Right lobe of liver (tissue), 6 donors: ENCODE data around the gene TRIM63. TPM values are rescaled to one million over a fixed set of nuclear protein-coding genes. Genes with fewer than 3 reads are reported as not detected.

Experiments
- ATAC-seq, 4 donors: fragments of 200-7000 bp; cut with Tn5 transposase; one replicate each; pipeline ENCODE4 v1.9.1; 2020; ENCODE audit warnings: mild to moderate bottlenecking in 4 of 4, moderate library complexity in 4 of 4
- DNase-seq, 3 donors: peaks; one replicate each; pipeline ENCODE4 v3.0.0-alpha.2; 2020
- H3K27ac ChIP-seq, 3 donors: fragments of 200-600 bp; one replicate each; pipeline ENCODE4 v1.8.0; 2022
- H3K27me3 ChIP-seq, 2 donors: fragments of 200-600 bp; one replicate each; pipeline ENCODE4 v1.8.0; 2022
- H3K36me3 ChIP-seq, 4 donors: fragments of 200-600 bp; sonication (generic) in 1 of 4; one replicate each; pipeline versions ENCODE4 v1.5.1 to v1.8.0; 2017 to 2022; ENCODE audit warnings: control low read depth in 1 of 4
- H3K4me1 ChIP-seq, 4 donors: fragments of 200-600 bp; sonication (generic) in 1 of 4; one replicate each; pipeline versions ENCODE4 v1.5.1 to v1.8.0; 2017 to 2022; ENCODE audit warnings: control low read depth in 1 of 4
- H3K4me3 ChIP-seq, 3 donors: fragments of 200-600 bp; one replicate each; pipeline ENCODE4 v1.8.0; 2022
- H3K9me3 ChIP-seq, 4 donors: fragments of 200-600 bp; sonication (generic) in 1 of 4; one replicate each; pipeline versions ENCODE4 v1.5.1 to v1.8.0; 2017 to 2022; ENCODE audit warnings: control low read depth in 1 of 4
- POLR2A ChIP-seq: fragments of 450-650 bp; IDR thresholded peaks from one replicate; pipeline ENCODE4 v1.6.1; 2017; ENCODE audit warnings: antibody characterized with exemption, mild to moderate bottlenecking
- WGBS: methylation state at CpG from one replicate; pipeline ENCODE4 v1.1.6; 2018; ENCODE audit warnings: low coverage, low lambda C conversion rate; ENCODE audit not compliant: insufficient coverage; ENCODE audit errors: missing lambda C conversion rate; 5-methylcytosine and 5-hydroxymethylcytosine counted together
- intact Hi-C, 2 donors: fragments of 100-400 bp; cut with DNase I; formaldehyde crosslinking; loops; one replicate each; pipeline versions ENCODE4 v1.11.2 to v1.14.1; 2022
- small RNA-seq, 2 experiments: library from RNA; depleted of rRNA; stranded (forward); fragments of <200 nt; gene quantifications; one replicate each; pipeline ENCODE3, GENCODE V24; 2016
- total RNA-seq, 6 experiments: library from RNA; depleted of rRNA in 2 of 6; stranded (reverse); fragments of >200 nt in 2 of 6; fragmentation: NEBNext Ultra II Directional in 3 of 6; extraction: Animal tissue kit (Norgen Biotek cat#: 25700) in 3 of 6; gene quantifications; one replicate each; pipeline versions ENCODE4 v1.1.0 to v1.2.4, GENCODE V29; 2016 to 2023
- TF ChIP-seq, protein P1 (sequence below), 4 donors: fragments of 200-600 bp in 3 of 4; fragments of 450-650 bp in 1 of 4; IDR thresholded peaks; one replicate each; pipeline versions ENCODE4 v1.5.1 to v1.8.0; 2016 to 2022; ENCODE audit warnings: antibody characterized with exemption in 4 of 4, mild to moderate bottlenecking in 2 of 4
- donor health status: DM: no; HTN: yes; CAD: no.
- donor health status: DM: no; HTN: no; CAD: no.
- donor health status: DM: no; HTN: no; CAD: no.
- donor health status: DM: no; HTN: yes; CAD: no.
- donor health status: DM: no; HTN: yes; CAD: no.

The TRIM63 gene
- total RNA-seq, 6 experiments from 2014 or later, result 0.18 to 3.5 (median 0.49) TPM; not detected in 3

GRCh38 chr1:26003756-26004155 is 63.7 kb downstream of the TRIM63 start:
- no peaks in the 10 kb centered on the region for H3K9me3 ChIP-seq
- no peak for TF ChIP-seq POLR2A
- TF ChIP-seq, protein P1, sequence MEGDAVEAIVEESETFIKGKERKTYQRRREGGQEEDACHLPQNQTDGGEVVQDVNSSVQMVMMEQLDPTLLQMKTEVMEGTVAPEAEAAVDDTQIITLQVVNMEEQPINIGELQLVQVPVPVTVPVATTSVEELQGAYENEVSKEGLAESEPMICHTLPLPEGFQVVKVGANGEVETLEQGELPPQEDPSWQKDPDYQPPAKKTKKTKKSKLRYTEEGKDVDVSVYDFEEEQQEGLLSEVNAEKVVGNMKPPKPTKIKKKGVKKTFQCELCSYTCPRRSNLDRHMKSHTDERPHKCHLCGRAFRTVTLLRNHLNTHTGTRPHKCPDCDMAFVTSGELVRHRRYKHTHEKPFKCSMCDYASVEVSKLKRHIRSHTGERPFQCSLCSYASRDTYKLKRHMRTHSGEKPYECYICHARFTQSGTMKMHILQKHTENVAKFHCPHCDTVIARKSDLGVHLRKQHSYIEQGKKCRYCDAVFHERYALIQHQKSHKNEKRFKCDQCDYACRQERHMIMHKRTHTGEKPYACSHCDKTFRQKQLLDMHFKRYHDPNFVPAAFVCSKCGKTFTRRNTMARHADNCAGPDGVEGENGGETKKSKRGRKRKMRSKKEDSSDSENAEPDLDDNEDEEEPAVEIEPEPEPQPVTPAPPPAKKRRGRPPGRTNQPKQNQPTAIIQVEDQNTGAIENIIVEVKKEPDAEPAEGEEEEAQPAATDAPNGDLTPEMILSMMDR (IDR thresholded peaks at IDR 0.05), result no peak
- no peaks in the 10 kb centered on the region for H3K36me3 ChIP-seq
- H3K4me3 ChIP-seq, result no peak overlapping the region
- no peak overlapping the region for H3K27ac ChIP-seq
- no peaks in the 10 kb centered on the region for H3K4me1 ChIP-seq
- intact Hi-C loops, result loop anchor here in 1 of 2 donors (5.0 kb wide), 1 partner anchor 106 kb away; no protein-coding TSS in a partner anchor
- H3K27me3 ChIP-seq, result no peaks in the 10 kb centered on the region
- ATAC-seq, result no peak
- 83% methylated on average over 2 of the region's 2 CpGs for WGBS
- no peak for DNase-seq

DNA sequence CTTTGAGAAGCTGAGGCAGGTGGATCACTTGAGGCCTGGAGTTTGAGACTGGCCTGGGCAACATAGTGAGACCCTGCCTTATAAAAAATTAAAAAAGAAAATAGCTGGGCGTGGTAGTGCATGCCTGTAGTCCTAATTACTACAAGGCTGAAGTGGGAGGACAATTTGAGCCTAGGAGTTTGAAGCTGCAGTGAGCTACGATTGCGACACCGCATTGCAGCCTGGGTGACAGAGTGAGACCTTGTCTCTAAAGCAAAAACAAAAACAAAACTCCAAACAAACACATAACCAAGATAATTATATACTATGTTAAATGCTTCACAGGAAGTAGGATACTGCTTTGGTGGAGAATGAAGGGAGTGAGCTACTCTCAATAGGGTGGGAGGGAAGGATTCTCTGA is 64.2 kb downstream of the TRIM63 start:
- no peaks in the 10 kb centered on the region for H3K9me3 ChIP-seq
- H3K27me3 ChIP-seq, result no peaks in the 10 kb centered on the region
- 66% methylated on average over 4 of the region's 4 CpGs for WGBS
- no peak for DNase-seq
- no peaks in the 10 kb centered on the region for H3K36me3 ChIP-seq
- H3K27ac ChIP-seq, result no peak overlapping the region
- no peak for TF ChIP-seq POLR2A
- TF ChIP-seq, protein P1 (IDR thresholded peaks at IDR 0.05), result no peak
- intact Hi-C loops, result loop anchor here in 1 of 2 donors (5.0 kb wide), 1 partner anchor 106 kb away; no protein-coding TSS in a partner anchor
- no peak for ATAC-seq
- no peak overlapping the region for H3K4me3 ChIP-seq
- H3K4me1 ChIP-seq, result peaks cover 0 to 5% (median 0%) of the 10 kb centered on the region in 4 donors

Small RNA genes within 50 kb of the gene (small RNA-seq; reads per million reads assigned to genes)
- gene RF00283 (0 reads per million in 2 experiments), gene RF00492 (0 reads per million in 2 experiments)

Other genes starting within 250 kb of the TRIM63 start
- gene MTFR1L, start 247.7 kb downstream of the TRIM63 start, total RNA-seq, result 10 to 100 TPM; 30.8 to 48.9 (median 43.3) TPM
- gene AUNIP, start 208.2 kb downstream of the TRIM63 start, total RNA-seq, result under 1 TPM in 2 of 6 experiments, not detected in 4; 0.43 to 0.56 TPM
- 1 to 10 TPM in 5 of 6 experiments, under 1 TPM in 1; 0.74 to 4.8 (median 2.4) TPM for gene PAQR7, start 191.9 kb downstream of the TRIM63 start, total RNA-seq
- gene STMN1, start 161.2 kb downstream of the TRIM63 start, total RNA-seq, result 10 to 100 TPM in 1 of 6 experiments, 1 to 10 TPM in 5; 2.1 to 11.7 (median 6.8) TPM
- 10 to 100 TPM; 13.2 to 25.2 (median 18.6) TPM for gene PAFAH2, start 69.6 kb downstream of the TRIM63 start, total RNA-seq
- gene EXTL1, start 45.9 kb downstream of the TRIM63 start, total RNA-seq, result under 1 TPM in 2 of 6 experiments, not detected in 4; 0.06 to 0.19 TPM
- gene SLC30A2, start 21.5 kb downstream of the TRIM63 start, total RNA-seq, result under 1 TPM in 5 of 6 experiments, not detected in 1; 0.07 to 0.31 (median 0.22) TPM
- 1 to 10 TPM; 3.8 to 7.5 (median 5.1) TPM for gene PDIK1L, start 44.2 kb upstream of the TRIM63 start, total RNA-seq
- under 1 TPM; 0.22 to 0.53 (median 0.34) TPM for gene FAM110D, start 91.4 kb upstream of the TRIM63 start, total RNA-seq
- not detected for gene C1orf232, start 101.3 kb upstream of the TRIM63 start, total RNA-seq
- 10 to 100 TPM; 16.8 to 39.6 (median 20.7) TPM for gene ZNF593, start 102.3 kb upstream of the TRIM63 start, total RNA-seq
- not detected for gene ZNF593OS, start 104.2 kb upstream of the TRIM63 start, total RNA-seq
- gene CNKSR1, start 109.9 kb upstream of the TRIM63 start, total RNA-seq, result 1 to 10 TPM in 4 of 6 experiments, under 1 TPM in 2; 0.72 to 1.4 (median 1.1) TPM
- not detected for gene CATSPER4, start 123.0 kb upstream of the TRIM63 start, total RNA-seq
- 1 to 10 TPM; 5.2 to 7.8 (median 5.8) TPM for gene CEP85, start 166.6 kb upstream of the TRIM63 start, total RNA-seq
- gene SH3BGRL3, start 212.5 kb upstream of the TRIM63 start, total RNA-seq, result 10 to 100 TPM; 26.3 to 61.8 (median 34.9) TPM
- gene UBXN11, start 239.0 kb upstream of the TRIM63 start, total RNA-seq, result 10 to 100 TPM in 1 of 6 experiments, 1 to 10 TPM in 5; 4.3 to 11.3 (median 7.0) TPM